ENCODE data around the gene RAB3GAP2. TPM values are rescaled to one million over a fixed set of nuclear protein-coding genes. Genes with fewer than 3 reads are reported as not detected.
"Not testable (repeated sequence)": the region's sequence is repeated elsewhere in the genome, so short reads cannot be mapped to it uniquely, and the experiment has no call there.

Gene RAB3GAP2
- total RNA-seq, 4 donors from 2014 or later = 23.6 to 33.8 (median 27.7) TPM

- TF ChIP-seq CTCF (IDR thresholded peaks at IDR 0.05) (no peak), POLR2A (IDR thresholded peaks at IDR 0.05) (no peak)
- H3K27me3 ChIP-seq = no peaks in the 10 kb centered on the region
- H3K4me3 ChIP-seq = no peak overlapping the region
- peaks cover 0 to 53% (median 0%) of the 10 kb centered on the region in 3 donors for H3K36me3 ChIP-seq
- no peaks in the 10 kb centered on the region for H3K9me3 ChIP-seq
- H3K27ac ChIP-seq = no peak overlapping the region
- H3K4me1 ChIP-seq = no peaks in the 10 kb centered on the region
- DNase-seq = no peak
Measured at GRCh38 chr1:220166853-220167252, 105.4 kb downstream of the RAB3GAP2 start.

GRCh38 chr1:220164517-220164916 lies 107.7 kb downstream of the RAB3GAP2 start:
- TF ChIP-seq POLR2A (IDR thresholded peaks at IDR 0.05) (no peak), CTCF (IDR thresholded peaks at IDR 0.05) (no peak)
- peaks cover 0 to 31% (median 0%) of the 10 kb centered on the region in 3 donors for H3K36me3 ChIP-seq
- no peaks in the 10 kb centered on the region for H3K27me3 ChIP-seq
- H3K27ac ChIP-seq = no peak overlapping the region
- no peak for DNase-seq
- H3K4me1 ChIP-seq = peaks cover 0 to 6% (median 2%) of the 10 kb centered on the region in 4 donors
- no peaks in the 10 kb centered on the region for H3K9me3 ChIP-seq
- H3K4me3 ChIP-seq = no peak overlapping the region

DNA sequence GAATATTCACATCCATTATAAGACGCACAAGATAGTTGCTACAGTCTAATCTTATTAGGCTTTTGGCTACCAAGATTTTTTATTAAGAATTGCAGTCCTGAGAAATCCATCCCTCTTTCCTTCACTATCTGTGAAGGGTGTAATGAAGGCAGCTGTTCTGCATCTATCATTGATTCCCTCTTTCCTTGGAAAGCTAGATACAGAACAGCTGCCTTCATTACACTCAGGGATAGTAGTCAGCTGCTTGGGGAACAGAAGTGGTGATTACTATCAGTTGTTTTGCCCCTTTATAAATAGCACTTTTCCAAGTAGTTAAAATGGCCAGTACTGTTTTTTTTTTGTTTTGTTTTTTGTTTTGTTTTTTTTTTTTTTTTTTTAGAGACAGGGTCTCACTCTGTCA lies 108.1 kb downstream of the RAB3GAP2 start:
- Histone ChIP-seq H3K27ac (no peak overlapping the region), H3K9me3 (no peaks in the 10 kb centered on the region), H3K36me3 (peaks cover 0 to 27% (median 0%) of the 10 kb centered on the region in 3 donors), H3K4me1 (peaks cover 0 to 6% (median 2%) of the 10 kb centered on the region in 4 donors), H3K27me3 (no peaks in the 10 kb centered on the region), H3K4me3 (no peak overlapping the region)
- no peak for TF ChIP-seq CTCF (IDR thresholded peaks at IDR 0.05)
- no peak for TF ChIP-seq POLR2A (IDR thresholded peaks at IDR 0.05)
- DNase-seq = no peak

DNA sequence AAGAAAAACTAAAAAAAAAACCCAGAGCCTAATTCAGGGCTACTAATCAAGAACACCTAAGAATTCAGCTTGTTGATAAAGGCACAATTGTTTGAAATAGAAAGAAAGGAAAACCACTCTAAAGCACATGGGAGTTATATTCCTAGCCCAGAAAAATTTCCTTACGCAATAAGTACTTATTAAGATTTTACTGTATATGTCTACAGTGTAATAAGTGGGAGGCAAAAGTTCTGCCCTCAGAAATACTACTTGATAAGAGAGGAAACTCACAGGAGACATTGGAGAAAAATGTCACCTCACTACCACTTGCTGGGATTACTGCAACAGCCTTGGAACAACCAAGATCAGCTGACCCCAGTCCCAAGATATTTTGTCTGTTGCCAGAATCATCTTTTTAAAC lies 112.2 kb downstream of the RAB3GAP2 start:
- no peak for TF ChIP-seq CTCF (IDR thresholded peaks at IDR 0.05)
- TF ChIP-seq POLR2A (IDR thresholded peaks at IDR 0.05) = no peak
- no peaks in the 10 kb centered on the region for H3K9me3 ChIP-seq
- no peak overlapping the region for H3K4me3 ChIP-seq
- H3K4me1 ChIP-seq = peaks cover 0 to 11% (median 6%) of the 10 kb centered on the region in 4 donors
- no peaks in the 10 kb centered on the region for H3K27me3 ChIP-seq
- peak overlapping the region in 1 of 4 donors; percentile 2 for H3K27ac ChIP-seq
- no peak for DNase-seq
- H3K36me3 ChIP-seq = peaks cover 0 to 24% (median 0%) of the 10 kb centered on the region in 3 donors

GRCh38 chr1:220159041-220159440 lies 113.2 kb downstream of the RAB3GAP2 start:
- Histone ChIP-seq H3K4me1 (peaks cover 0 to 11% (median 6%) of the 10 kb centered on the region in 4 donors), H3K36me3 (peaks cover 0 to 30% (median 0%) of the 10 kb centered on the region in 3 donors), H3K9me3 (no peaks in the 10 kb centered on the region), H3K4me3 (no peak overlapping the region), H3K27ac (peak overlapping the region in 2 of 4 donors; percentile 49 to 58), H3K27me3 (no peaks in the 10 kb centered on the region)
- TF ChIP-seq CTCF (IDR thresholded peaks at IDR 0.05) (no peak), POLR2A (IDR thresholded peaks at IDR 0.05) (no peak)
- no peak for DNase-seq

GRCh38 chr1:220158530-220158929 lies 113.7 kb downstream of the RAB3GAP2 start:
- H3K9me3 ChIP-seq, H3K27me3 ChIP-seq, H3K4me3 ChIP-seq, DNase-seq: not testable (repeated sequence)
- peaks cover 0 to 11% (median 6%) of the 10 kb centered on the region in 4 donors for H3K4me1 ChIP-seq
- H3K27ac ChIP-seq = peak overlapping the region in 3 of 4 donors; percentile 42 to 58 (median 49)
- peaks cover 0 to 30% (median 0%) of the 10 kb centered on the region in 3 donors for H3K36me3 ChIP-seq
